AG10803 (cell line): ENCODE data around the gene FOXN3.

Source experiments
- DNase-seq: peaks from one replicate; pipeline ENCODE4 v3.0.0; 2010; ENCODE audit warnings: low read depth
- H3K4me3 ChIP-seq: 2 replicates; pipeline ENCODE4 v1.5.1; 2011; ENCODE audit warnings: mild to moderate bottlenecking, low read length, control low read depth
- TF ChIP-seq, protein P1 (sequence below): conservative IDR thresholded peaks from 2 replicates; pipeline ENCODE4 v1.5.1; 2011; ENCODE audit warnings: mild to moderate bottlenecking, low read length, control low read depth, inconsistent platforms

The FOXN3 gene

GRCh38 chr14:89267163-89267562, 149.9 kb downstream of the FOXN3 start:
- H3K4me3 ChIP-seq = no peak overlapping the region
- TF ChIP-seq, protein P1, sequence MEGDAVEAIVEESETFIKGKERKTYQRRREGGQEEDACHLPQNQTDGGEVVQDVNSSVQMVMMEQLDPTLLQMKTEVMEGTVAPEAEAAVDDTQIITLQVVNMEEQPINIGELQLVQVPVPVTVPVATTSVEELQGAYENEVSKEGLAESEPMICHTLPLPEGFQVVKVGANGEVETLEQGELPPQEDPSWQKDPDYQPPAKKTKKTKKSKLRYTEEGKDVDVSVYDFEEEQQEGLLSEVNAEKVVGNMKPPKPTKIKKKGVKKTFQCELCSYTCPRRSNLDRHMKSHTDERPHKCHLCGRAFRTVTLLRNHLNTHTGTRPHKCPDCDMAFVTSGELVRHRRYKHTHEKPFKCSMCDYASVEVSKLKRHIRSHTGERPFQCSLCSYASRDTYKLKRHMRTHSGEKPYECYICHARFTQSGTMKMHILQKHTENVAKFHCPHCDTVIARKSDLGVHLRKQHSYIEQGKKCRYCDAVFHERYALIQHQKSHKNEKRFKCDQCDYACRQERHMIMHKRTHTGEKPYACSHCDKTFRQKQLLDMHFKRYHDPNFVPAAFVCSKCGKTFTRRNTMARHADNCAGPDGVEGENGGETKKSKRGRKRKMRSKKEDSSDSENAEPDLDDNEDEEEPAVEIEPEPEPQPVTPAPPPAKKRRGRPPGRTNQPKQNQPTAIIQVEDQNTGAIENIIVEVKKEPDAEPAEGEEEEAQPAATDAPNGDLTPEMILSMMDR = no peak

GRCh38 chr14:89266754-89267153, 150.3 kb downstream of the FOXN3 start:
- TF ChIP-seq, protein P1 = no peak
- no peak overlapping the region for H3K4me3 ChIP-seq
- peak; percentile 9 for DNase-seq

More at GRCh38 chr14:89267163-89267562, 149.9 kb downstream of the FOXN3 start:
- no peak for DNase-seq

DNA sequence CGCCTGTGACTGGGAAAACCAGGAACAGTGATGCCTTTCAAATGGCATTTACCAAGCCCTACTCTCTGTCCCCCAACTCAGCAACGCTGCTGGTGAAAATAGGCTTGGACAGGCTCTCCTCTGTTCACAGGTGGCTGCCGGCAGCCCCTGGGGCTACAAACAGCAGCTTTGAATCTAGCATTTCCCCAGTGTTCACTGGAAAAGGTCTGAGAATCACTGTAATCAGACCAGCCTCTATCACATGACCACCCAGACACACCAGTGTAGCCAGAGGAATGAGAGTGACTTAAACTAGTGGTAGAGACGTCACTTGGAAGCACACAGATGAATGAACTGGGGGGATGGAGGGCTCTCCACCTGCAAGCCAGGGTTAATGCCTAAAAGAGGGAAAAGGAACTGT, 151.8 kb downstream of the FOXN3 start:
- DNase-seq = no peak
- TF ChIP-seq, protein P1 = no peak
- H3K4me3 ChIP-seq = no peak overlapping the region

- DNase-seq = no peak
- H3K4me3 ChIP-seq = no peak overlapping the region
- TF ChIP-seq, protein P1 = no peak
Measured at GRCh38 chr14:89264196-89264800, 152.7 kb downstream of the FOXN3 start.

DNA sequence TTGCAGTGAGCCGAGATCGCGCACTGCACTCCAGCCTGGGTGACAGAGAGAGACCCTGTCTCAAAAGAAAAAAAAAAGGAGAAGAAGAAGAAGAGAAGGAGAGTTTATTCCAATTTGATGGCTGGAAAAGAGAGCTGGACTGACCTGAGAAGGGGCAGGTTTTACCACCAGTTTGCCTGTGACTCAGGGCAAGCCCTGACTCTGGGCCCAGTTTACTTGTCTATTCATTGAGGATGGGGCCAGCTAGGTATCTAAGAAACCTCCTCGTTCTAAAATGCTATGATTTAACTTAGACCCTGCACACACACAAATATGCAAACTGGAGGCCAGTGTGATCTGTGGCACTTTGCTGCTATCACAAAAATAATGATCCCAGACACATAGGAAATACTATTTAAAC, 155.0 kb downstream of the FOXN3 start:
- no peak overlapping the region for H3K4me3 ChIP-seq
- DNase-seq = no peak
- TF ChIP-seq, protein P1 = no peak

- H3K4me3 ChIP-seq = no peak overlapping the region
- TF ChIP-seq, protein P1 = no peak
- no peak for DNase-seq
Measured at GRCh38 chr14:89260898-89261297, 156.1 kb downstream of the FOXN3 start.

DNA sequence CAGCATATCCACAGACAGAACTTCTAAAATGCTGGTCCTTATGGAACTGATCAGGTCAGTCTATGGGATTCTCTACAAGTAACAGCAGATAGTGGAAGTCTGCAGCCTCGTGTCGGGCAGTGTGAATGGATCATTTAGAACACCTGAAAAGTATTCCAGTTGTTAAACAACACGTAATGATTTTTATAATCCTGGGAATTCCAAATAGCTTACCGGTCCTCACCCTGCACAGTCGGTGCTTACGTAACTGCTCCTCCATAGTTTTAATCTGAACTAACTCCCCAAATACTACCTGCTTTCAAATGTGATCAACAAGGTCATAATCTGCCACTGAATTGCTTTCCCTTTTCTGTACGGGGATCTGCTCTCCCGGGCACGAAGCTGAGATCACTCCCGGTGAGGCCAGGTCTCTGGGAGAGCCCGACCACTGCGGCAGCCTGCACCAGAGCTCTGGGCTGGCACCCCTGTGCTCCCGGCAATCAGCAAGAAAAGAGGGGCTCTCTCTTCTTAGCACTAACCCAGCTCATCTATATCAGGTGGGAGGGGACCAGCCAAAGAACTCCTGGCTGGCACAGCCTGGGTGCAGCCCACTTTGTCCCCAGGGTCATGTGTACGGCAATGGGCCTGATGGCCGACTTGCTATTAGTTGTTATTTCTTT, 157.0 kb downstream of the FOXN3 start:
- no peak overlapping the region for H3K4me3 ChIP-seq
- TF ChIP-seq, protein P1 = no peak
- DNase-seq = no peak
